Activated CD8-positive, alpha-beta memory T cell treated with anti-CD3 and anti-CD28 coated beads for 1 hour (primary cell): Measurements from ENCODE around the gene GNAI2.

Experiments used
- DNase-seq, 2 donors: peaks; one replicate each; pipeline ENCODE4 v3.0.0-alpha.2; 2020; ENCODE audit warnings: low read depth in 1 of 2; ENCODE audit errors: extremely low read depth in 1 of 2

The GNAI2 gene

DNA sequence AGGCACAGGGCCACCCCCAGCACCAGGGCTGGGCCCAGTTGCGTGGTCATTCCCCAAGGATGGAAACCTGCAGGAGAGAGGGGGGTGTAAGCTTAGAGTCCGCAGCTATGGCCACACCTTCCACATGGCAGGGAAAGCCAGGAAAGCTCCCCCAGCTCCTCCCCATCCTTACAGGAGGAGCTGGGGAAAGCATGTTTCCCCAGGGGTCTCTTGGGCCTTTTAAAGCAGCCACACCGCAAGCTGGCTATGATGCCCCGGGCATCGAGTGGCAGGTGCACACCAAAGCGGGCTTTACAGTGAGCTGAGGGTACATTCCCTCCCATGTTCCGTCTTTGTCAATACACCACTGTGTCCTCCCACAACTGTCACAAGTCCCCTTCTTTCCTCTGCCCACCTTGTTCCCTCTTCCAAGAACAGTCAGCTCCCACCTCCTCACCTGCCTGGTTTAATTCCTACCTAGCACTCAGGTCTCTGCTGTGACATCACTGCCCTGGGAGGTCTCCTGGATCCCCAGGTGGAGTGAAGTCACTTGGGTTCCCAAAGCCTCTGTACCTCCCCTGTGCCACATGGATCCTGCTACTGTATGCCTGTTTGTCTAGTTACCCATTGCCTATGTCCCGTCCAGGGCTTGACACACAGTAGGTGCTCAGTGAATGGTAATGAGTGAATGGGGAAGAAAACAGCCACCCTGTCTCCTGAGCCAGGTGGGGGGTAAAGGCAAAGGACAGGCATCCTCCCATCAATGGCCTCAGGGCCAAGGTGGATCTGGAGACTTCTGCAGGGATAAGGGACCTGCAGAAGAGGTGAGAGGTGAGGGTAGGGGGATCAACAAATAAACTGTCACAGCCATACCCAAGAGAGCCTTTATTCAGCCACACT, 59.8 kb downstream of the GNAI2 start:
- DNase-seq: no peak

DNA sequence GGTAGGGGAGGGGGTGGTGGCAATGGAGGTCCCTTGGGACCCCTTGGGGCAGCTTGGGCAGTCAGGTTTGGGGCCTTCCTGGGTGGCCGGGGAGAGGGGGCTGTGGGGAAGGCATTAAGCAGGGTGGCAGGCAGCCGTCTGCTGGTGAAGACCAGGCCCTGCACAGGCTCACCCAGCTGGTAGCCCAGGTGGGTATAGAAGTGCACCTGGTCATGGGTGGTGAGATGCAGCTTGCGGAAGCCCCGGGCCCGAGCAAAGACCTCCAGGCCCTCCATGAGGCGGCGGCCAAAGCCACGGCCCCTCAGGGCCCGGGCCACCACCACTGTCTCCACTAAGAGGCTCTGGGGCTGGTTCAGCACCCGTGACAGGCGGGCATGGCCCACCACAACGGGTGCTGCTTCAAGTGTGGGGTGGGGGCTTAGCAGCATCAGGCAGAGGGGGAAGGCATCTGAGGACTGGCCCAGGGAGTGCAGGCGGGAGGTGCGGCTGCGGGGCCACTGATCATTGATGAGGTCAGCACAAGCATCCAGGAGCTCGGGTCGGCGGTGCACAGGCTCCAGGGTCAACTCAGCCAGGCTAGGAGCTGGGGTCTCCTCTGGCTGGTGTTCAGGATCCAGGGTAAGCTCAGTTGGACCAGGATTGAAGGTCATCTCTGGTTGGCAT, 60.8 kb downstream of the GNAI2 start:
- DNase-seq: no peak

DNA sequence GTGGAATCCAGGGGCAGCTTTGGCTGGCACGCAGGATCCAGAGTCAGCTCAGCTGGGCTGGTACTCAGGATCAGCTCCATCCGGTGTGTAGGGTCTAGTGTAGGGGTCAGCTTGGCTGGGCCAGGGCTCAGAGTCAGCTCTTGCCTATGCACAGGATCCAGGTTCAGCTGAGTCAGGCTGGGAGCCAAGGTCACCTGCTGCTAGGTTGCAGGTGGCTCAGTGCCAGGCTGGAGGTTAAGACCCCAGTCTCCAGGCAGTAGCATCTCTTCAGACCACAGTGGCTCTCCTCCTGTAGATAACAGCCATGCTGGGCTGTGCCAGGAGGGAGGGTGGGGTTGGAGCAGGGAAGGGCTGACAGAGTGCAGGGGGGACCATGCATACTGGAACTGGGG, 61.4 kb downstream of the GNAI2 start:
- DNase-seq: no peak

DNA sequence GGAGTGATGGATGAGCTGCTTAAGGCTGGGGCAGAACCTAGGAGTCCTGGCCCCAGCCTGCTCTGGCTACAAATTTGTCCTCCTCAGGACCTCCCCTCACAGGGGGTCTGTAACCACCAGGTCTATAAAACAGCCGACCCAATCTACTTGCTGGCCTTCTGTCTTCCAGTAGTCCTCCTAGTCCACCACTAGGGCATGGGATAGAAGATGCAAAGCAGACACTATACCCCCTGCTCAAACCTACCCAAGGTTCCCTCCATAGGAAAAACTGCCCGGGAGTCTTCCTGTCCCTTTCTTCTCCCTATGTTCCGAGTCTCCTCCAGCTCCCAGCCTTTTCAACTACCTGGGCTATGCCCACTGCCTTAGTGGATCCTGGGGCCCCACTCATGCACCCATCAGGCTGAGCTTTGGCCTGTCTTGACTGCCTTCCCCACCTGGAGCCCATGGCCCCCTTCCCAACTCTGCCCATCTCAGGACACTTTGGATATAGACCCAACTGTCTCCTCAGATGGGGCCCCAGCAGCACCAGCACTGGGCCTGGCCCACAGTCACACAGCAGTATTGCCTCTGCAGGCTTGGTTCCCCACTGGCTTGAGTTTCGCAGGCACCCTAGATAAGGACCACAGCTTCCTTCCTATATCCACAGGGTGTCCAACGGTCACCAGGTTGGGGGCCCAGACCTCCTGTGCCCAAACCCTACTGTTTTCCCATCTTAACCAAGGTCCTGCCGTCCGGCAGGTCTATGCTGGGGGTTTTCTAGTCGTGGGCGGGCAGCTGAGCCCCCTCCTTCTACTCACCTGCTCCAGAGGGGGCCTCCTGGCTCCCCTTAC, 62.1 kb downstream of the GNAI2 start:
- DNase-seq: no peak

DNA sequence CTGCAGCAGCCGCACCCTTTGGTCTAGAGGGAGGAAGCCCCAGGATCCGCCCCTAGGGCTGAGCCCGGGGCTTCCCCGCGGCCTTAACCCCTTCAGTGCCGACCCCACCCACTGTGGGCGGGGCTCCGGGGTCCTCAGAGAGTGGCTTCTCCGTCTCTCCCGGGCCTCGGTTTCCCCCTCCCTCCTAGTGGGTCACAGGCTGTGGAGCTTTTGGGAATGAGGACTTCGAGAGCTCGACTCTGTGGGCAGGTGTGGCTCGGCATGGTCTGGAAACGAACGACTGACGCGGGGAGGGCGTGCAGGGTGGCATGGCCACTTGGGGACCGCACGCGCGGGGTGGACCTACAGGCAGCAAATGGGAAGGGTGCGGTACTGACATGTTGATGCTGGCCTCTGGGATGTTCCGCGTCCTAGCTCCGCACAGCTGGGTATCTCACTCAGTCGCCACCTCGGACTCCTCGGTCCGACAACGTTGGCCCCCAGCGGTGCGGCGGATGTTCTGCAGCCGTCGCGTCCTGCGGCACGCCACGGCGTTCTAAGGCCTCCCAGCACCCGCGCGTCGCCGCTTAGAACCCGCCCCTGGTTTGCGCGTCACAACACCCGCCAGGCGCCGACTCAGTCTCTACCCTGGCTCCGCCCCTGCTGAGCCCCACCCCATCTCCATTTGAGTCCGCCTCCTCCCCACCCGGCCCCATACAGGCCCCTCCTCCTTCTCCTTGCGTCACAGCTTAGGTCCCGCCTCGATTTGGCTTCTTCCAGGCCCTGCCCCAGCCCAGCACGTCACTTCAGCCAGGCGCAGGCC, 63.0 kb downstream of the GNAI2 start, which contains the start of the genes HYAL3 and NAA80:
Gene HYAL3, minus strand, starts transcription at position 570 of the 802 bp plus-strand sequence. CDS start 3,803 bp downstream, outside the sequence.
Gene NAA80, minus strand, starts transcription at position 570 of the 802 bp plus-strand sequence. CDS start 1,942 bp downstream, outside the sequence.
- DNase-seq: peak; percentile 97 to 99

DNA sequence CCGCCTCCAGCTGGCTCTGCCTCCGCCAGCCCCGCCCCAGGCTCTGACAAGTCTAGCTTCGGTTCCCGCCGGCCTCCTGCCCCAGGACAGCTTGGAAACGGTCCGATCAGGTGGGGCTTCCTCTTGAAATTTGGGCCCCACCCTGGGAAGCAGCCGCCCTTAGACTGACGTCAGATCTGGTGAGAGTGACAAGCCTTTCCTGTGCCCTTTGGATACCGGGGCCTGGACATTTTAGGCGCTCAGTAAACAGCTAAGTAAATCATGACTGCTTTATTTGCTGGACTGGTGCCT, 63.6 kb downstream of the GNAI2 start:
- DNase-seq: no peak

DNA sequence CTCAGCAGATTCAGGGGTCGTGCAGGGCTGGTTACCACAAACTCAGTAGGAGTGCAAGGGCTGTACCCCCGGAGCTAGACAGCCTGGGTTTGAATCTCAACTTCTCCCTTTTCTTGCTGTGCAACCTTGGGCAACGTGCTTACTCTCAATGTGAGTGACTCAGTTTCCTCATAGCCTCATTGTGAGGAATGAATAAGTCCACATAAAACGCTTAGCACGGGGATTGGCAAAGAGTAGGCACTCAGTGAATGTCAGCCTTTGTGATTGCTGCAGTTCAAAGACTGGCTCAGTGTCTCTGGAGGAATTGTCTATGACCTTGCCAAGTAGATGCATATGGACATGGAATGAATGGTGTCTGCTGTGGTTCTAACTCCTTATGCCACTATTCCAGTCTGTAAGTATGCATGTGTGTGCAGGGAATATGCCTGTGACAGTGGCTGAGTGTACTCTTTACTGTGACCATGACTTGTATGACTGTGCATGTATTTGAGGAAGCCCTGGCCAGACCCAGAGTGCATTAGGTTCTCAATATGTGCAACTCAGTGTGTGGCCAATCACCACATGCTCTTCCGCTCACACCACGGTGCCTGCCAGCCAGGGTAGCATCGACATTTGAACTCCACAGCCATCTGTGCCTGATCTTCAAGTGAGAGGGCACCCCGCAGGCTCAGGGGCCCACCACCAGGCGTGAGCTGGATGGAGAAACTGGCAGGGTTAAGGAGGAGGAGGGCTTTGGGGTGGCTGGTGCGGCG, 64.1 kb downstream of the GNAI2 start:
- DNase-seq: no peak

DNA sequence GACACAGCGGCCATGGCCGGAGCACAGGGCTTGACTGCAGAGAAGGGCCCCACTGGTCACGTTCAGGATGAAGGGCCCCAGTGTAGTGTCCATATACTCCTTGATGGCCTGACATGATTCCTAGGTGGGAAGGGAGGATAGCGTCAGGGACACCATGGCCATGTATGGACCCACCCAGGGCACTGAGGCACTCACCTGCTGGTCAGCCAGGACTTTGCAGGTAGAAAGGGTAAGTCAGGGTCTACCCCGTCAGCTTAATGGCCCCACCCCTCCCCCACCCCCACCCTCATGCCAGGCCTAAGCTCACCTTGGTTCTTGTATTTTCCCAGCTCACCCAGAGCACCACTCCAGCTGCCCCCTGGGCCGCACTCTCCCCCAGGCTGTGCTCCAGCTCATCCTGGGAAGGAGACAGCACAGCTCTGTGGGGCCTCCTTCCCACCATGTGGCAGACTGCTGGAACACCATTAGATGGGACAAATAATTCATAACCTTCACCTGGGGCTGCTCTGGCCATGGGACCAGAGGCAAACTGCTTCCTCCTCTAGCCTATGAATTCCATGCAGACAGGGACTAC, 64.8 kb downstream of the GNAI2 start:
- no peak for DNase-seq

DNA sequence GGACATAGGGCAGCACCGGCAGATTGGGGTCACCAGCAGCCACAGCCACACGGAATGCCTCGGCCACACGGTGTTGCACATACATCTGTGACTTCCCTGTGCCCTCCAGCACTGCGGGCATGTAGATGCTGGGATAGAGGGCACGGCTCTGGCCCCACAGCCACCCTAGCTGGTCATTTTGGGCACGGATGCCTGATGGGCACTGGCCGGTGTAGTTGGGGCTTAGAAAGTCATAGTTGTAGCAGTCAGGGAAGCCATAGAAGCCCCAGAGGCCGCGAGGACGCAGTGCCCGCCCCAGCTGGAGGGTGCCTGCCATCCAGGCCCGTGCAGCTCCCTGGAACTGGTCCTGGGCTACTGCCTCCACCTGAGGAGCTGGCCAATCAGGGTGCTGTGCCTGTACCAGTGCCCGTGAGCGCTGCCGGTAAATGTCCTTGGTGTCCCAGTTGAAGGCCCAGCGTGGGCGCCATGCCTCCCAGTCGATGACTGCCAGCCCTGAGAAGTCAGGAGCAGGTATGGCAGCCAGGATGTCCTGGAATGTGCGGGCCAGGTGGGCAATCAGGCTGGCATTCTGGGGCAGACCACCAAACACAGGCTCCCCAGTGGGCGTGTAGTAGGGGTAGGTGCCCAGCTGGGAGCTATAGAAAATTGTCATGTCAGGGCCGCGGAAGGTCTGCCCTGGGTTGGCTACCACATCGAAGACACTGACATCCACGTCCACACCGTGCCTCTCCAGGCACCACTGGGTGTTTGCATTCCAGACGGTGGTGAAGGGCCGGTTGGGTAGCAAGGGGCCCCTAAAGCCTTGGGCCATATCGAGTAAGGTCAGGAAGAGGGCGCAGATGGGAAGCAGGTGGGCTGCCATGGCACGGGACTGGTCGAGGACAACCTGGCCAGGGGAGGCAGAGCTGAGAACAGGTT, 66.3 kb downstream of the GNAI2 start:
- DNase-seq: no peak

DNA sequence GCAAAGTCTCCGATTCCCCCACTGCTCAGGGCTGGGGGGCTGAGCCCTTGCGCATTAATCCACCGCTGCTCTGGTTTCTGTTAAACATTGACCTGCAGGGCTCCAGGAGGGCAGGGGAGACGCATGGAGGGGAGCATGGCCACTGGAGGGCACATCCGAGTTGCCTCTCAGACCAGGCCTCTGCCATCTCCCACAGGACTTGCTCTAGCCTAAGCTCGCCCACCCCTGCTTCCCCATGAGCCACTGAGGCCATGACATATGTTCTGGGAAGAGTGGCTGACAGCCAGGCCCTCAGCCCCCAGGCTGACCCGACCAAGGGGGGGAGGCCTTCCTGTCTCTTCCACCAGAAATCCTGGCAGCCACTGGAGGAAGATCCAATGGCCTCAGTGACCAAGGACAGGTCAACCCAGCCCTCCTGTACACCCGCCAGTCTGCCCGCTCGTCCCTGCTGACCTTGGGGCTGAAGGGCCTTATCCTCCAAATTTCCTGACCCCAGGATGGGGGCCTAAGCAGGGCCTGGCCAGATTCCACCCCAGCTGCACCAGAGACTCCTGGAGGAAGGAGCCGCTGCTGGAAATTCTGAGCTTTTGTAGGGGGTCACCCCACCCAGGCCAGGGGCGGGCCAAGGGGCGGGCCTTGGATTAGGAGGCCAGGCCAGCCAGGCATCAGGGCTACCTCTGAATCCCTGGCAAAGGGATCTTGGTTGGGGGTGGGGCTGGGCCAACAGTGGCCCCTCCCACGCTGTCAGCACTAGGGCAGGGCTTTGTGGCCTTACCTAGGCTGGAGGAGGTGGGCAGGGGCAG, 67.2 kb downstream of the GNAI2 start, which contains the start of gene HYAL1:
Gene HYAL1, minus strand, starts transcription at position 562 of the 803 bp plus-strand sequence. CDS start 618 bp downstream, outside the sequence.
- no peak for DNase-seq

DNA sequence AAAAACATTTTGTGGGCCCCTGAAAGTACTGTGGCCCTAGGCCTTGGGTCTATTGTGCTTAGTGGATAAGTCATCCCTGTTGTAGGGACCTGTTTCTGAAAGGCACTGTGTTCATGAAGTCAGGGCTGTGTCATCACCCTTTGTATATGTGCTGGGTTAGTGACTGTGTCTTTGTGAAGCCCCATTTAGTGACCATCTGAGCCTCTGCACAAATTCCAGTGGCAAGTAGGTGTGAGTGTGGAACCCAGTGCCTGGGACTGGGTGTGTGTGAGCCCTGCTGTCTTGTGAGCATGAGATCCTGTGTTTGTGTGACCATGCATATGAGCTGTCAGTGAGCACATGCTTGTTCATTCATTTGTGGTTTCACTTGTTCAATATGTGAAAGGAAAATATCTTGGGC, 68.6 kb downstream of the GNAI2 start:
- no peak for DNase-seq
